Hematopoietic multipotent progenitor cell treated with erythropoietin and hydrocortisone succinate and interleukin-3 and kit ligand, for 17 days (in vitro differentiated cells): ENCODE measurements around the gene SLC5A12.

Experiments
- DNase-seq: peaks from one replicate; pipeline ENCODE4 v3.0.0-alpha.2; 2015; ENCODE audit warnings: low spot score

SLC5A12 gene

GRCh38 chr11:26721948-26722475, at the start of gene SLC5A12:
SLC5A12 (minus strand) TSS chr11:26722060; CDS start chr11:26721714, 346 bp downstream.
- DNase-seq = no peak

- DNase-seq = no peak
Measured at GRCh38 chr11:26769027-26769426, 47.2 kb upstream of the SLC5A12 start.

- DNase-seq = no peak
Measured at GRCh38 chr11:26767060-26767459, 45.2 kb upstream of the SLC5A12 start.

GRCh38 chr11:26765323-26765722, 43.5 kb upstream of the SLC5A12 start:
- DNase-seq = no peak

GRCh38 chr11:26764825-26765224, 43.0 kb upstream of the SLC5A12 start:
- no peak for DNase-seq

GRCh38 chr11:26764315-26764714, 42.5 kb upstream of the SLC5A12 start:
- no peak for DNase-seq

- no peak for DNase-seq
Measured at GRCh38 chr11:26762089-26762488, 40.2 kb upstream of the SLC5A12 start.

GRCh38 chr11:26761361-26761809, 39.5 kb upstream of the SLC5A12 start:
- DNase-seq = no peak

- DNase-seq = no peak
Measured at GRCh38 chr11:26757995-26758394, 36.1 kb upstream of the SLC5A12 start.

- no peak for DNase-seq
Measured at GRCh38 chr11:26755762-26756161, 33.9 kb upstream of the SLC5A12 start.

- DNase-seq = peak; percentile 6
Measured at GRCh38 chr11:26753723-26754504, 32.1 kb upstream of the SLC5A12 start.

- no peak for DNase-seq
Measured at GRCh38 chr11:26749927-26750326, 28.1 kb upstream of the SLC5A12 start.

GRCh38 chr11:26743622-26744021, 21.8 kb upstream of the SLC5A12 start:
- DNase-seq = no peak

- DNase-seq = no peak
Measured at GRCh38 chr11:26742966-26743365, 21.1 kb upstream of the SLC5A12 start.

GRCh38 chr11:26741036-26741435, 19.2 kb upstream of the SLC5A12 start:
- no peak for DNase-seq

GRCh38 chr11:26739366-26740073, 17.7 kb upstream of the SLC5A12 start:
- DNase-seq = no peak

GRCh38 chr11:26734691-26735090, 12.8 kb upstream of the SLC5A12 start:
- no peak for DNase-seq

- no peak for DNase-seq
Measured at GRCh38 chr11:26731084-26731456, 9.2 kb upstream of the SLC5A12 start.

GRCh38 chr11:26730414-26731083, 8.7 kb upstream of the SLC5A12 start:
- no peak for DNase-seq

- no peak for DNase-seq
Measured at GRCh38 chr11:26729284-26729683, 7.4 kb upstream of the SLC5A12 start.

- DNase-seq = no peak
Measured at GRCh38 chr11:26726960-26727359, 5.1 kb upstream of the SLC5A12 start.

GRCh38 chr11:26719998-26720397, 1.9 kb downstream of the SLC5A12 start:
- DNase-seq = no peak
